PC-3 (cell line): ENCODE measurements around the gene PCDH9.

Experiments used
- EZH2 ChIP-seq: fragments of 300-600 bp; sonication (generic); IDR thresholded peaks from one replicate; pipeline ENCODE4 v1.6.1; 2017; ENCODE audit warnings: antibody characterized with exemption, mild to moderate bottlenecking, low read length; ENCODE audit not compliant: unreplicated experiment
- EZH2phosphoT487 ChIP-seq: fragments of 300-600 bp; sonication (generic); IDR thresholded peaks from 2 replicates; pipeline ENCODE4 v1.6.1; 2018; ENCODE audit warnings: mild to moderate bottlenecking, antibody characterized with exemption, low read length, borderline replicate concordance
- TF ChIP-seq, protein P1 (sequence below): fragments of 300-600 bp; sonication (generic); conservative IDR thresholded peaks from 2 replicates; pipeline ENCODE4 v1.5.1; 2017; ENCODE audit warnings: antibody characterized with exemption, low read depth, mild to moderate bottlenecking, low read length

DNA sequence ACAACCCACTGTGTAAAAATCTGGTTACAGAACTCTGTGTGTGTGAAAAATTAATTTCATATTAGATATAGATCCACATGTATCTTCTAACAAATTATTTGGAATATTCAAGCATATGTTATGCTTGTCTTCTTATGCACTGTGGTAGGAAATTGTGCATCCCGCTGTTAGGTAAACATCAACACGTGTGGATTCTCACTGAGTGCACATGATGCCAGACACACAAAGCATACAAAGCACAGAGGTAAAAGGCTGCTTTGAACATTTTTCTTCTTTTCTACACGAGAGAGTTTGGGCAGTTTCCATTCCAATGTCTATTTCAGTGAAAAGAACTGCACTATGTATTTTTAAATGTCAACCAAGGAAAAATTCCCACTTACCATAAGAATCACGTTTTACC lies 354.9 kb downstream of the PCDH9 start:
- TF ChIP-seq, protein P1, sequence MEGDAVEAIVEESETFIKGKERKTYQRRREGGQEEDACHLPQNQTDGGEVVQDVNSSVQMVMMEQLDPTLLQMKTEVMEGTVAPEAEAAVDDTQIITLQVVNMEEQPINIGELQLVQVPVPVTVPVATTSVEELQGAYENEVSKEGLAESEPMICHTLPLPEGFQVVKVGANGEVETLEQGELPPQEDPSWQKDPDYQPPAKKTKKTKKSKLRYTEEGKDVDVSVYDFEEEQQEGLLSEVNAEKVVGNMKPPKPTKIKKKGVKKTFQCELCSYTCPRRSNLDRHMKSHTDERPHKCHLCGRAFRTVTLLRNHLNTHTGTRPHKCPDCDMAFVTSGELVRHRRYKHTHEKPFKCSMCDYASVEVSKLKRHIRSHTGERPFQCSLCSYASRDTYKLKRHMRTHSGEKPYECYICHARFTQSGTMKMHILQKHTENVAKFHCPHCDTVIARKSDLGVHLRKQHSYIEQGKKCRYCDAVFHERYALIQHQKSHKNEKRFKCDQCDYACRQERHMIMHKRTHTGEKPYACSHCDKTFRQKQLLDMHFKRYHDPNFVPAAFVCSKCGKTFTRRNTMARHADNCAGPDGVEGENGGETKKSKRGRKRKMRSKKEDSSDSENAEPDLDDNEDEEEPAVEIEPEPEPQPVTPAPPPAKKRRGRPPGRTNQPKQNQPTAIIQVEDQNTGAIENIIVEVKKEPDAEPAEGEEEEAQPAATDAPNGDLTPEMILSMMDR: no peak
- TF ChIP-seq EZH2 (no peak), EZH2phosphoT487 (no peak)
